Measurements from ENCODE around the gene NOPCHAP1.

NOPCHAP1 gene

GRCh38 chr12:104998423-104999346, 12.6 kb downstream of the NOPCHAP1 start:
- H3K4me3 ChIP-seq (ENCODE audit: low read depth, low read length): no peak overlapping the region
- no peak for TF ChIP-seq CTCF (IDR thresholded peaks at IDR 0.05; ENCODE audit: low read depth, low read length)
- TF ChIP-seq, protein P1, sequence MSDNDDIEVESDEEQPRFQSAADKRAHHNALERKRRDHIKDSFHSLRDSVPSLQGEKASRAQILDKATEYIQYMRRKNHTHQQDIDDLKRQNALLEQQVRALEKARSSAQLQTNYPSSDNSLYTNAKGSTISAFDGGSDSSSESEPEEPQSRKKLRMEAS (IDR thresholded peaks at IDR 0.05; ENCODE audit: low read depth, low read length): no peak
- no peak for TF ChIP-seq MYC (IDR thresholded peaks at IDR 0.05; ENCODE audit: low read depth, low read length)
- TF ChIP-seq POLR2A (IDR thresholded peaks at IDR 0.05; ENCODE audit: extremely low read depth, insufficient read length): no peak
- no peak for DNase-seq (ENCODE audit: low read depth)

- no peak overlapping the region for H3K4me3 ChIP-seq (ENCODE audit: low read depth, low read length)
- TF ChIP-seq CTCF (IDR thresholded peaks at IDR 0.05; ENCODE audit: low read depth, low read length): no peak
- TF ChIP-seq, protein P1 (IDR thresholded peaks at IDR 0.05; ENCODE audit: low read depth, low read length): no peak
Observed at GRCh38 chr12:104999347-104999685, 13.2 kb downstream of the NOPCHAP1 start.

GRCh38 chr12:105001476-105001875, 15.4 kb downstream of the NOPCHAP1 start:
- TF ChIP-seq, protein P1 (IDR thresholded peaks at IDR 0.05; ENCODE audit: low read depth, low read length): no peak
- TF ChIP-seq POLR2A (IDR thresholded peaks at IDR 0.05; ENCODE audit: extremely low read depth, insufficient read length) (no peak), MYC (IDR thresholded peaks at IDR 0.05; ENCODE audit: low read depth, low read length) (no peak), CTCF (IDR thresholded peaks at IDR 0.05; ENCODE audit: low read depth, low read length) (no peak)
- no peak overlapping the region for H3K4me3 ChIP-seq (ENCODE audit: low read depth, low read length)
- DNase-seq (ENCODE audit: low read depth): no peak

More at GRCh38 chr12:104999347-104999685, 13.2 kb downstream of the NOPCHAP1 start:
- DNase-seq (ENCODE audit: low read depth): no peak

GRCh38 chr12:105013892-105014291, 27.8 kb downstream of the NOPCHAP1 start:
- no peak overlapping the region for H3K4me3 ChIP-seq (ENCODE audit: low read depth, low read length)
- TF ChIP-seq POLR2A (IDR thresholded peaks at IDR 0.05; ENCODE audit: extremely low read depth, insufficient read length): no peak
- TF ChIP-seq, protein P1 (IDR thresholded peaks at IDR 0.05; ENCODE audit: low read depth, low read length): peak; percentile 21; the same call in 1 of the 2 replicates
- peak; percentile 28 for DNase-seq (ENCODE audit: low read depth)

DNA sequence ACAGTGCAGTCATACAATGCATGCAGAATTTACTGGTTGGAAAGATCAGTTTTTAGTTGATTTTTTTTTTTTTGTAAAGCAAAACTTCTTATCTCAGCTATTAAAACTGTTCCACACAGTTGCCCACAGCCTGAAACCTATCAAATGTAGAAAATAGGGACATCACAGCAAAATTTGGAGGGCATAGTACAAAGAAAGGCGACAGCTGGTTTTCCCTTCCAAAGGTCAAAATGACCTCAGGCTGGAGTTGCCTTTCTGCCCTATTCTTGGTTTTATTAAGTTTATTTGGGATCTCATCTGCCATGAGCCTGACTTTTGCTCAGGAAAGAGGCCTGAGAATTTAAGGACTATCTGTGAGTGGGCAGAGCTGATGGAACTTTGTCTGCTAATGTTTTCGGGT, 28.5 kb downstream of the NOPCHAP1 start:
- DNase-seq (ENCODE audit: low read depth): no peak
- TF ChIP-seq POLR2A (IDR thresholded peaks at IDR 0.05; ENCODE audit: extremely low read depth, insufficient read length) (no peak), CTCF (IDR thresholded peaks at IDR 0.05; ENCODE audit: low read depth, low read length) (no peak), MYC (IDR thresholded peaks at IDR 0.05; ENCODE audit: low read depth, low read length) (no peak)
- TF ChIP-seq, protein P1 (IDR thresholded peaks at IDR 0.05; ENCODE audit: low read depth, low read length): no peak
- no peak overlapping the region for H3K4me3 ChIP-seq (ENCODE audit: low read depth, low read length)

DNA sequence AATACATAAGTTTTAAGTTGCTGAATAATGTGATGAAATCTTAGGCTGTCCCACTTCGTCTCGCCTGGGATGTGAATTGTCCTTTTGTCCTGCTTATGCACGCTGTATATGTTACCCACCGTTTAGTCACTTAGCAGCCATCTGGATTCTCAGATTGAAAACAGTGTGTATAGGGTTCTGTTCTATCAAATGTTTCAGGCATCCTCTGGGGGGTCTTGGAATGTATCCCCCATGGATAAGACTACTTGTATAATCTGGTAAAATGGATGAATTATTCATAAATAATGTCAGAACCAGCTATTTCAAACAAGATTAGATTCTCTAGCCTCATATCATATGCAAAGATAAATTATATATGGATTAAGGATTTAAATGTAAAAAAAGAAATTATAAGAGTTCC, 29.4 kb downstream of the NOPCHAP1 start:
- DNase-seq (ENCODE audit: low read depth): no peak
- H3K4me3 ChIP-seq (ENCODE audit: low read depth, low read length): no peak overlapping the region
- TF ChIP-seq CTCF (IDR thresholded peaks at IDR 0.05; ENCODE audit: low read depth, low read length) (no peak), POLR2A (IDR thresholded peaks at IDR 0.05; ENCODE audit: extremely low read depth, insufficient read length) (no peak), MYC (IDR thresholded peaks at IDR 0.05; ENCODE audit: low read depth, low read length) (no peak)
- TF ChIP-seq, protein P1 (IDR thresholded peaks at IDR 0.05; ENCODE audit: low read depth, low read length): no peak

All from NB4 (cell line).